GM03348 (cell line): Measurements from ENCODE around the gene OR2F2.

Experiments
- DNase-seq: peaks from one replicate; pipeline ENCODE4 v3.0.0; 2012; ENCODE audit warnings: low spot score

The OR2F2 gene

GRCh38 chr7:143914938-143915652 lies 19.9 kb upstream of the OR2F2 start:
- no peak for DNase-seq

GRCh38 chr7:143924851-143925250 lies 10.2 kb upstream of the OR2F2 start:
- no peak for DNase-seq

GRCh38 chr7:143929224-143929920 lies 5.7 kb upstream of the OR2F2 start:
- DNase-seq: no peak

GRCh38 chr7:143931739-143932138 lies 3.3 kb upstream of the OR2F2 start:
- peak; percentile 9 for DNase-seq

- DNase-seq: peak; percentile 81
Observed at GRCh38 chr7:143936087-143937009, 1.3 kb downstream of the OR2F2 start.

- no peak for DNase-seq
Observed at GRCh38 chr7:143938379-143939243, 3.6 kb downstream of the OR2F2 start.

- no peak for DNase-seq
Observed at GRCh38 chr7:143945423-143945822, 10.4 kb downstream of the OR2F2 start.

- no peak for DNase-seq
Observed at GRCh38 chr7:143947111-143947510, 12.1 kb downstream of the OR2F2 start.

GRCh38 chr7:143948733-143949132 lies 13.7 kb downstream of the OR2F2 start:
- no peak for DNase-seq

- peak; percentile 35 for DNase-seq
Observed at GRCh38 chr7:143953421-143953820, 18.4 kb downstream of the OR2F2 start.

GRCh38 chr7:143954135-143954534 lies 19.1 kb downstream of the OR2F2 start:
- DNase-seq: peak; percentile 26

GRCh38 chr7:143954544-143954943 lies 19.5 kb downstream of the OR2F2 start, which contains the start of gene OR2F1:
Gene OR2F1 (plus strand): TSS chr7:143954844. CDS start chr7:143959971, 5,127 bp downstream.
- DNase-seq: no peak

- no peak for DNase-seq
Observed at GRCh38 chr7:143958781-143959180, 23.7 kb downstream of the OR2F2 start.

- DNase-seq: no peak
Observed at GRCh38 chr7:143960813-143961610, 26.0 kb downstream of the OR2F2 start.

- no peak for DNase-seq
Observed at GRCh38 chr7:143965280-143965679, 30.2 kb downstream of the OR2F2 start.

GRCh38 chr7:143967398-143967797 lies 32.4 kb downstream of the OR2F2 start:
- DNase-seq: no peak

GRCh38 chr7:143973870-143974416 lies 38.9 kb downstream of the OR2F2 start:
- no peak for DNase-seq

- peak; percentile 59 for DNase-seq
Observed at GRCh38 chr7:143974459-143974858, 39.4 kb downstream of the OR2F2 start.

GRCh38 chr7:143975617-143976016 lies 40.6 kb downstream of the OR2F2 start:
- no peak for DNase-seq

- DNase-seq: no peak
Observed at GRCh38 chr7:143978585-143978984, 43.6 kb downstream of the OR2F2 start.
